Inflammatory macrophage treated with lipopolysaccharide for 1 hour (primary cell): ENCODE results near the gene RNU1-2.
A peak's percentile ranks its signal among the peaks of the same experiment; 100 is the strongest.
"Not testable (repeated sequence)": the region's sequence is repeated elsewhere in the genome, so short reads cannot be mapped to it uniquely, and the experiment has no call there.

Source experiments
- DNase-seq, 2 donors: peaks; one replicate each; pipeline ENCODE4 v3.0.0-alpha.2; 2020 to 2022

The RNU1-2 gene

GRCh38 chr1:16895598-16896315, at the start of gene RNU1-2:
TSS of gene RNU1-2 (plus strand) at chr1:16895980.
- DNase-seq: peak; percentile 96 to 99

- not testable (repeated sequence) for DNase-seq
These were observed 39.6 kb upstream of the RNU1-2 start for GRCh38 chr1:16856201-16856600.

GRCh38 chr1:16859167-16860041, 36.4 kb upstream of the RNU1-2 start:
- not testable (repeated sequence) for DNase-seq

- DNase-seq: not testable (repeated sequence)
These were observed 35.7 kb upstream of the RNU1-2 start for GRCh38 chr1:16860048-16860447.

GRCh38 chr1:16861832-16862245, 33.9 kb upstream of the RNU1-2 start:
- DNase-seq: not testable (repeated sequence)

GRCh38 chr1:16862415-16862814, 33.4 kb upstream of the RNU1-2 start:
- not testable (repeated sequence) for DNase-seq

- DNase-seq: not testable (repeated sequence)
These were observed 32.8 kb upstream of the RNU1-2 start for GRCh38 chr1:16863024-16863423.

GRCh38 chr1:16866926-16867707, 28.7 kb upstream of the RNU1-2 start:
- DNase-seq: not testable (repeated sequence)

- DNase-seq: not testable (repeated sequence)
These were observed 27.0 kb upstream of the RNU1-2 start for GRCh38 chr1:16868787-16869186.

- not testable (repeated sequence) for DNase-seq
These were observed 25.8 kb upstream of the RNU1-2 start for GRCh38 chr1:16869996-16870395.

GRCh38 chr1:16871171-16871570, 24.6 kb upstream of the RNU1-2 start:
- not testable (repeated sequence) for DNase-seq

GRCh38 chr1:16872152-16873075, 23.4 kb upstream of the RNU1-2 start:
- not testable (repeated sequence) for DNase-seq

GRCh38 chr1:16873076-16873879, 22.5 kb upstream of the RNU1-2 start:
- not testable (repeated sequence) for DNase-seq

- not testable (repeated sequence) for DNase-seq
These were observed 20.6 kb upstream of the RNU1-2 start for GRCh38 chr1:16874968-16875765.

- DNase-seq: not testable (repeated sequence)
These were observed 14.0 kb upstream of the RNU1-2 start for GRCh38 chr1:16881742-16882141.

- DNase-seq: no peak
These were observed 12.8 kb upstream of the RNU1-2 start for GRCh38 chr1:16882986-16883385.

- not testable (repeated sequence) for DNase-seq
These were observed 11.3 kb upstream of the RNU1-2 start for GRCh38 chr1:16884487-16884886.

- DNase-seq: no peak
These were observed 8.7 kb upstream of the RNU1-2 start for GRCh38 chr1:16886860-16887605.
